Stimulated activated CD4-positive, alpha-beta T cell treated with anti-CD3 and anti-CD28 coated beads, Interleukin-4, amount 100 ng/mL, for 4 hours (primary cell): ENCODE data around the gene TMEM254.
"Not testable (repeated sequence)": the region's sequence is repeated elsewhere in the genome, so short reads cannot be mapped to it uniquely, and the experiment has no call there.

Source experiments
- DNase-seq, 2 experiments: peaks; one replicate each; pipeline ENCODE4 v3.0.0-alpha.2; 2020

The TMEM254 gene

GRCh38 chr10:80077869-80078447, 507 bp upstream of the TMEM254 start:
- DNase-seq = no peak

- DNase-seq = no peak
Observed at GRCh38 chr10:80079312-80079719, 851 bp downstream of the TMEM254 start.

- no peak for DNase-seq
Observed at GRCh38 chr10:80081026-80081425, 2.6 kb downstream of the TMEM254 start.

GRCh38 chr10:80081801-80082750, 3.6 kb downstream of the TMEM254 start:
- no peak for DNase-seq

GRCh38 chr10:80090121-80090520, 11.7 kb downstream of the TMEM254 start:
- no peak for DNase-seq

- DNase-seq = no peak
Observed at GRCh38 chr10:80094231-80094630, 15.8 kb downstream of the TMEM254 start.

GRCh38 chr10:80098272-80098671, 19.8 kb downstream of the TMEM254 start:
- not testable (repeated sequence) for DNase-seq

- not testable (repeated sequence) for DNase-seq
Observed at GRCh38 chr10:80099295-80099694, 20.8 kb downstream of the TMEM254 start.

GRCh38 chr10:80100116-80100515, 21.7 kb downstream of the TMEM254 start:
- no peak for DNase-seq

- DNase-seq = no peak
Observed at GRCh38 chr10:80100861-80101695, 22.6 kb downstream of the TMEM254 start.

GRCh38 chr10:80104066-80104926, 25.8 kb downstream of the TMEM254 start:
- no peak for DNase-seq

- DNase-seq = no peak
Observed at GRCh38 chr10:80108576-80109239, 30.2 kb downstream of the TMEM254 start.

- DNase-seq = no peak
Observed at GRCh38 chr10:80110986-80111385, 32.5 kb downstream of the TMEM254 start.

GRCh38 chr10:80118669-80119068, 40.2 kb downstream of the TMEM254 start:
- no peak for DNase-seq

GRCh38 chr10:80122110-80122710, 43.7 kb downstream of the TMEM254 start:
- DNase-seq = no peak

GRCh38 chr10:80122746-80123145, 44.3 kb downstream of the TMEM254 start:
- no peak for DNase-seq

GRCh38 chr10:80126876-80127275, 48.4 kb downstream of the TMEM254 start:
- no peak for DNase-seq

GRCh38 chr10:80131499-80131901, 53.0 kb downstream of the TMEM254 start:
- DNase-seq = no peak

GRCh38 chr10:80132299-80133139, 54.1 kb downstream of the TMEM254 start, which contains the start of gene PLAC9:
TSS of gene PLAC9 (plus strand) at chr10:80132730. CDS start at chr10:80132763, 33 bp downstream.
- no peak for DNase-seq

GRCh38 chr10:80133206-80133605, 54.7 kb downstream of the TMEM254 start:
- no peak for DNase-seq
